Bronchial epithelial cell (primary cell): ENCODE measurements around the gene MAFG. TPM values are rescaled to one million over a fixed set of nuclear protein-coding genes. Genes with fewer than 3 reads are reported as not detected.

Experiments used
- DNase-seq: peaks from one replicate; pipeline ENCODE4 v3.0.0-alpha.2; 2010; ENCODE audit warnings: low read depth
- FAIRE-seq: peaks from 2 replicates; lab custom pipeline; 2011; peaks lifted over from hg19 to GRCh38; lab: Jason Lieb, UNC
- H3K27me3 ChIP-seq: 2 replicates; pipeline ENCODE4 v1.5.1; 2011; ENCODE audit warnings: low read length; ENCODE audit not compliant: control insufficient read depth, insufficient read depth
- H3K36me3 ChIP-seq: 2 replicates; pipeline ENCODE4 v1.5.1; 2011; ENCODE audit warnings: low read length; ENCODE audit not compliant: control insufficient read depth, insufficient read depth
- H3K4me3 ChIP-seq: 2 replicates; pipeline ENCODE4 v1.5.1; 2011; ENCODE audit warnings: mild to moderate bottlenecking, low read depth, low read length, control low read depth
- CTCF ChIP-seq: IDR thresholded peaks from 2 replicates; pipeline ENCODE4 v1.5.1; 2011; ENCODE audit warnings: mild to moderate bottlenecking, moderate library complexity, low read length, control low read depth, inconsistent platforms; ENCODE audit not compliant: insufficient read depth, severe bottlenecking
- total RNA-seq: library from RNA; depleted of rRNA; stranded (reverse); fragments of >200 nt; gene quantifications from 2 replicates; pipeline ENCODE4 v1.2.1, GENCODE V29; 2014

The MAFG gene
- total RNA-seq, 1 donor from 2014 or later, result 16.8 TPM

DNA sequence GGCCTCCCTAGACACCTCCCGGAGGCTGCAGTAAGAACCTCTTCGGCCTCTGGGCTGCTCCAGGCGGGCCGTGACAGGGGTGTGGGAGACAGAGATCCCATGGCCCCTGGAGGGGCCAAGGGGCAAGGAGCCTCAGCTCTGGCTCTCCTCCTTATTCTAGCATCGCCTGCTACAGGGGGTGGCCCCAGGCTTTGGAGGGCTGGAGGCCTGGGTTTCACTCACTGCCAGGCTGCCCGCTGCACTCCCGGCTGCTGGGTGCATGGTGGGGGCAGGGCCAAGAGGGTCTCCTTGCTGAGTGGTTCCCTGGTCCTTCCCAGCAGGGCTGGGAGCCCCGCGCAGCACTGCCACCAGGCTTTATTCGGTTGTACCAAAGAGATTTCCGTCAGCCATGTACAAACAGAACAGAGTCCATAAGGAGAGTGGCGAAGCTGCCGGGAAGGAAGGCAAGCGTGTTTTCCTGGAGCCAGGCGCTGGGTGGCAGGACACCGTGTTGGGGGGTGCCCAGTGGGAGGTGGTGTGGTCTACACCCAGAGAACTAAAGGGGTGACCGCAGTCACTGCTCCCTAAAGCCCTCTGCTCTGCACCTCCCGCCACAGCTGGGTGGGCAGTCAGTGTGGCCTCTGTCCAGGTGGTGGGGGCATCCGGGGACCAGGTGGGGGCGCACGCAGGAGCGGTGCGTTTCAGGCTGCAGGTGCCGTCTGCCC, 23.5 kb downstream of the MAFG start:
- DNase-seq (no peak), FAIRE-seq (no peak)
- H3K36me3 ChIP-seq, result peaks cover 33% of the 10 kb centered on the region
- TF ChIP-seq CTCF, result no peak
- no peak overlapping the region for H3K4me3 ChIP-seq
- no peaks in the 10 kb centered on the region for H3K27me3 ChIP-seq

- no peak for FAIRE-seq
Observed at GRCh38 chr17:81903415-81903831, 24.1 kb downstream of the MAFG start.

GRCh38 chr17:81902653-81903414, 24.7 kb downstream of the MAFG start:
- H3K4me3 ChIP-seq, result no peak overlapping the region

More at GRCh38 chr17:81903415-81903831, 24.1 kb downstream of the MAFG start:
- DNase-seq, result no peak
- peaks cover 29% of the 10 kb centered on the region for H3K36me3 ChIP-seq
- H3K27me3 ChIP-seq, result no peaks in the 10 kb centered on the region
- no peak overlapping the region for H3K4me3 ChIP-seq
- no peak for TF ChIP-seq CTCF

DNA sequence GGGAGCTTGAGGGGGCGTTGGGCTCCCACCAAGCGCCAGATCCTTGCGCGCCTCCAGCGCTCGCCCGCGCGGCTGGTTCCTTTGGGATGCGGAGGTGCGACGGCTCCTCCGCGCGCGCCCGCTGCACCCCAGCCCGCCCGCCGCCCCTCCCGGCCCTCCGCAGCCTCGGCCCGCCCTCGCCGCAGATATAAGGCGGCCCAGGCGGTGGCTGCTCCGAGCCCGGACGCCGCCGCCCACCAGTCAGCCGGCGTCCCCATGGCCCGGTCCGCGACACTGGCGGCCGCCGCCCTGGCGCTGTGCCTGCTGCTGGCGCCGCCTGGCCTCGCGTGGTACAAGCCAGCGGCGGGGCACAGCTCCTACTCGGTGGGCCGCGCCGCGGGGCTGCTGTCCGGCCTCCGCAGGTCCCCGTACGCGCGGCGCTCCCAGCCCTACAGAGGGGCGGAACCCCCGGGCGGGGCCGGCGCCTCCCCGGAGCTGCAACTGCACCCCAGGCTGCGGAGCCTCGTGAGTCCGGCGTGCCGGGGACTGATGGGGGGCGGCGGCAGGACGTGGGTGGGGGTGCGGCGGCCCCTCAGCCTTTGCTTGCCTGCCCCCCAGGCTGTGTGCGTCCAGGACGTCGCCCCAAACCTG, 25.4 kb downstream of the MAFG start, which contains the start of gene NPB:
Gene NPB, plus strand, starts transcription at position 216 of the 630 bp plus-strand sequence. Its CDS starts 40 bp downstream, at position 256.
- FAIRE-seq (no peak), DNase-seq (no peak)
- Histone ChIP-seq H3K27me3 (no peaks in the 10 kb centered on the region), H3K4me3 (peak within 1 kb of the TSS; percentile 7), H3K36me3 (peaks cover 23% of the 10 kb centered on the region)
- no peak for TF ChIP-seq CTCF

More at GRCh38 chr17:81902653-81903414, 24.7 kb downstream of the MAFG start:
- no peak for TF ChIP-seq CTCF
- DNase-seq, result no peak
- Histone ChIP-seq H3K27me3 (no peaks in the 10 kb centered on the region), H3K36me3 (peaks cover 28% of the 10 kb centered on the region)
- no peak for FAIRE-seq

DNA sequence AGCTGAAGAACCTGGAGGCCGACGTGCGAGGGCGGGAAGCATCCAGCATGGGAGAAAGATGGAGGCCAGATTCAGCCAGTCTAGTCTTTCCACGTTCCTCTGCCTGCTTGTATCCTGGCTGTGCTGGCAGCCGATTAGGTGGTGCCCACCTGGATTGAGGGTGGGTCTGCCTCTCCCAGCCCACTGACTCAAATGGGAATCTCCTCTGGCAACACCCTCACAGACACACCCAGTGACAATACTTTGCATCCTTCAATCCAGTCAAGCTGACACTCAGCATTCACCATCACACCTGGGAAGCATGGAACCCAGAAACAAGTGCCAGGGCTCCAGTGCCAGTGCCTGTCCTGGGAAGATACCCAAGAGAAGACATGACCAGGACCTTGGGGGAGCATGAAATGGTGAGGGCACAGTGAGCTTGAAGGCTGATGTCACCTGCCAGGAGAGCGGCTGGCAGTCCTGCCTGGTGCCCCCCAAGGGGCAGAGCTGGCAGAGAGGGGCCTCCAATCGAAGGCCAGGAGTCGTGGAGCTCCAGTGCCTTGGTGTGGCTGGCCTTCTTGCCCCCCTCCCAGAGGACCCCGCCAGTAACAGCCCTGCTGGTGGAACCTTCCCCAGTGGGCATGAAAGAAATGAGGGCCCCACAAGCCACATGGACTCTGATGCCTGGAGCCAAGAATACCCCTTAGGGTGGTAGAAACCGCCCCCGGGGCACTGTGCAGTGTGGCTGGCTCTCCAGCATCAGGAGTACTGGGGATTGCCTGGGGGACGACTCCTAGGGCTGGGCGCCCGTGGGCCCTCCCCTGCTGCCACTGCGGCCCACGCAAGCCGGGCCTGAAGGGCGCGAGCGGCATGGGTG, 26.1 kb downstream of the MAFG start:
- Histone ChIP-seq H3K27me3 (no peaks in the 10 kb centered on the region), H3K4me3 (no peak overlapping the region), H3K36me3 (peaks cover 23% of the 10 kb centered on the region)
- no peak for TF ChIP-seq CTCF
- DNase-seq, result no peak
- no peak for FAIRE-seq
